ENCODE measurements around the gene KREMEN2. TPM values are rescaled to one million over a fixed set of nuclear protein-coding genes. Genes with fewer than 3 reads are reported as not detected.

The KREMEN2 gene
- total and polyA plus RNA-seq, 4 donors, result not detected

GRCh38 chr16:2948807-2949704, 15.0 kb upstream of the KREMEN2 start:
- no peak for DNase-seq (ENCODE audit: low spot score)
- H3K9ac ChIP-seq (ENCODE audit: low read depth in 1 of 2, low read length in 2 of 2), result no peak overlapping the region

More at GRCh38 chr16:2948807-2949704, 15.0 kb upstream of the KREMEN2 start:
- peaks cover 0 to 2% (median 0%) of the 10 kb centered on the region in 4 donors for H3K27me3 ChIP-seq (ENCODE audit: control insufficient read depth in 4 of 4, insufficient read depth in 4 of 4, low read length in 3 of 4)
- 91% methylated on average over 36 of the region's 36 CpGs for WGBS
- peaks cover 0 to 10% (median 0%) of the 10 kb centered on the region in 4 donors for H3K36me3 ChIP-seq (ENCODE audit: control insufficient read depth in 4 of 4, insufficient read depth in 3 of 4, low read depth in 1 of 4, low read length in 3 of 4)
- H3K27ac ChIP-seq (ENCODE audit: low read depth in 1 of 2, low read length in 2 of 2), result no peak overlapping the region
- H3K4me1 ChIP-seq (ENCODE audit: control insufficient read depth in 4 of 4, insufficient read depth in 4 of 4, low read length in 3 of 4), result no peaks in the 10 kb centered on the region
- TF ChIP-seq REST (IDR thresholded peaks at IDR 0.05) (no peak), HNF4G (IDR thresholded peaks at IDR 0.05) (no peak), YY1 (IDR thresholded peaks at IDR 0.05) (no peak), FOXA1 (IDR thresholded peaks at IDR 0.05) (no peak), CTCF (IDR thresholded peaks at IDR 0.05; ENCODE audit: low read depth, low read length, missing input control) (no peak), ZBTB33 (IDR thresholded peaks at IDR 0.05) (no peak), GABPA (IDR thresholded peaks at IDR 0.05 in 1 of 2, conservative IDR thresholded peaks at IDR 0.05 in 1 of 2) (no peak), MAX (IDR thresholded peaks at IDR 0.05) (no peak), EGR1 (IDR thresholded peaks at IDR 0.05; ENCODE audit: low read depth in 2 of 2) (no peak), RXRA (IDR thresholded peaks at IDR 0.05) (no peak), RAD21 (IDR thresholded peaks at IDR 0.05) (no peak), HNF4A (conservative IDR thresholded peaks at IDR 0.05) (no peak)
- no peak overlapping the region for H3K4me3 ChIP-seq (ENCODE audit: low read depth in 1 of 3, low read length in 3 of 3)
- no peaks in the 10 kb centered on the region for H3K9me3 ChIP-seq (ENCODE audit: control insufficient read depth in 4 of 4, low read length in 3 of 4)
